Hypothalamus (tissue), 51 donors: Measurements from ENCODE around the gene NTN5.
"Not testable (repeated sequence)": the region's sequence is repeated elsewhere in the genome, so short reads cannot be mapped to it uniquely, and the experiment has no call there.

Source experiments
- DNase-seq, 51 donors: peaks; one replicate each; lab custom pipeline; 2025; lab: John Stamatoyannopoulos, UW

Gene NTN5

GRCh38 chr19:48698046-48698445 is 25.2 kb upstream of the NTN5 start:
- no peak for DNase-seq

- DNase-seq, result no peak
Observed at GRCh38 chr19:48696353-48697010, 23.7 kb upstream of the NTN5 start.

DNA sequence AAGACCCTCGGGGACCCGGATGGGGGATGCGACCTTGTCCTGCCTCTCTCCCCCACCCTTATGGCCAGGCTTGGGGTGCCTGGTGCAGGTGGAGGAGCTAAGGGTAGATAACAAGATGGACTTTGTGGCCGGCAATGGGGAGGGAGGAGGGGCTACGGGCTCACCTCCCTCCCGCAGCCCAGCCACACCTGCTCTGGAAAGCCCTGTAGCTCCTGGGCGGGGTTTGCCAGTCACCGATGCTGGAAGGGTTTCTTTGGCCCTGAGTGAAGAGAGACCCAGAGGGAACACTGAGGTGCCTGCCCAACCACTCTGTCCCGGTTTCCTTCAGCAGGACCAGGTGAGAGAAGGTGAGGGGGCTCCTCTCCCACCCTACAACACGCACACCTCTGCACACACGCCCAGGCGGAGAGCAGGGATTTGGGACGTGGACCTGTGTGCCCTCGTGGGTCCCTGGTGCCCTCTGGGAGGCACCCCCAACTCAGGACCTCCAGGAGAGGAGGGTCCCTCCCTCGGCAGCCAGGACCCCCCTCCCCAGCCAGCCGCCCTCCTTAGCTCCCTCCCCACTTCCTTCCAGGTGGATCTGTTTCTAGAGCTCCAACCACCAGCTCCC is 23.0 kb upstream of the NTN5 start, which contains the start of gene FUT2:
TSS of gene FUT2 (plus strand) at position 229 of the 610 bp plus-strand sequence. CDS start 6,986 bp downstream, outside the sequence.
- DNase-seq, result no peak

DNA sequence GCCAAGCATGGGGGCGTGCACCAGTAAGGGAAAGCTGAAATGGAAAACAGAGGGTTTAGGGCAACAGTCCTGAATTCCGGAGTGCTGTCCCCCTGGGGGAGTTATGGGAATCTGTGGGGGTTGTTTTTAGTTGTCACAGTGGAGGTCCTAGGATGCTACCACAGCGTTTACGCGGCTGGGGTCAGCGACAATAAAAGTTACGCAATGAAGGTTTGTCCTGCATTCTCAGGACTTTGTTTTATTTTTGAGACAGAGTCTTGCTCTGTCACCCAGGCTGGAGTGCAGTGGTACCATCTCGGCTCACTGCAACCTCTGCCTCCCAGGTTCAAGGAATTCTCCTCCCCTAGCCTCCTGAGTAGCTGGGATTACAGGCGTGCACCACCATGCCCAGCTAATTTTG is 20.8 kb upstream of the NTN5 start:
- DNase-seq, result not testable (repeated sequence)

GRCh38 chr19:48689449-48689848 is 16.6 kb upstream of the NTN5 start:
- DNase-seq, result no peak

DNA sequence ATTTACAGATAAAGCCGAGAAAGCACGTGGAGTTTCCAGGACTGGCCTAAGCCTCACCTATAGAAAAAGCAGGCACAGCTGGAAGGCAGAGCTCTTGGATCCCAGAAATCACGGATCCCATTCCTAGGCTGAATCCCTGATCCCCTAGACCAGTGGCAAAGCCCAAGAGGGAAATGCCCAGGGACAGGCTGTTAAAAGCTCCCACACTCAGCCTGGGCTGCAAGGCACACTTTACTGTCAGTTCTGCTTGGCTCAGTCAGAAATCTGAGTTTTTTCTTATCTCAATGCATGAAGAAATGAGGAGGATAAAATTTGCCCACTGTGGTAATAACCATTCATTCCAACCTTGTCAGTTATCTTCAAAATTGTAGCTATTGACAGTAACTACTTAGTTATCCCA is 15.0 kb upstream of the NTN5 start:
- DNase-seq, result no peak

DNA sequence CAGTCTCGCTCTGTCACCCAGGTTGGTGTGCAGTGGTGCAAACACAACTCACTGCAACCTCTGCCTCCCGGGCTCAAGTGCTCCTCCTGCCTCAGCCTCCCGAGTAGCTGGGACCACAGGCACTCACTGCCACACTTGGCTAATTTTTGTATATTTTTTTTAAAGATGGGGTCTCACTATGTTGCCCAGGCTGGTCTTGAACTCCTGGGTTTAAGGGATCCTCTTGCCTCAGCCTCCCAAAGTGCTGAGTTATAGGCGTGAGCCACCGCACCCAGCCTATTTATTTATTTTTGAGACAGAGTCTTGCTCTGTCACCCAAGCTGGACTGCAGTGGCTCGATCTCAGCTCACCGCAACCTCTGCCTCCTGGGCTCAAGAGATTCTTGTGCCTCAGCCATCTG is 13.8 kb upstream of the NTN5 start:
- DNase-seq, result not testable (repeated sequence)

DNA sequence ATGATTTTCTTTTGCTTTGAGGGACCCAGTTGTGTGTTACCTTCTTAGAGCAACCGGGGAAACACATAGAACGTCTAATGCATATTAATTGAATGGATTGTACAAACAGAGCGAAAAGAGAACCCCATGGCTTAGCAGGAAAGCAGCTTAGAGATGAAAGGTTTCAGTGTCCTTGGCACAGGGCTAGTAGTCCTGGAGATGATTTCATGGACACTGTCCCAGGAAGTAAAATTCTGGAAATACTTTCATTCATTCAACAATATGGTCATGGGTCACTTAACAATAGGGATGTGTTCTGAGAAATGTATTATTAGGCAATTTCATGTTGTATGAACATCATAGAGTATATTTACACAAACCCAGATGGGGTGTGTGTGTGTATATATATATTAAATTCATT is 13.3 kb upstream of the NTN5 start:
- peak in 1 of 51 donors; percentile 6 for DNase-seq

- no peak for DNase-seq
Observed at GRCh38 chr19:48685583-48685982, 12.8 kb upstream of the NTN5 start.

- DNase-seq, result peak in 49 of 51 donors; percentile 8 to 85 (median 61)
Observed at GRCh38 chr19:48683349-48683748, 10.5 kb upstream of the NTN5 start.

DNA sequence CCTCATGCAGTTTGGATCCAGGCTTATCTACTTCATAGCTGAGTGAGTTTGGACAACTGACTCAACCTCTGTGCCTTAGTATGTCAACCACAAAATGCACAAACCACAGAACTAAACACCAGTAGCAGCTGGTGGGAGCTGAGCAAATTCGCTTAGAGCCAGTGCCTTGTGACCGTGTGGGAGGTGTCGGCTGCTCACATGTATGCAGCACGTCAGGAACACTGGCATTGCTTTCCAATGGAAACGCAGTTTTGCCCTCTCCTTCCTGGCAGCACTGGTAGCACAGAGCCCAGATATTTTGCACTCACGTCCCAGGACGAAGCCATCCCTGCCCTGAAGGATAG is 8.3 kb upstream of the NTN5 start:
- DNase-seq, result peak in 3 of 51 donors; percentile 9 to 40 (median 33)

GRCh38 chr19:48680436-48681126 is 7.8 kb upstream of the NTN5 start:
- no peak for DNase-seq

DNA sequence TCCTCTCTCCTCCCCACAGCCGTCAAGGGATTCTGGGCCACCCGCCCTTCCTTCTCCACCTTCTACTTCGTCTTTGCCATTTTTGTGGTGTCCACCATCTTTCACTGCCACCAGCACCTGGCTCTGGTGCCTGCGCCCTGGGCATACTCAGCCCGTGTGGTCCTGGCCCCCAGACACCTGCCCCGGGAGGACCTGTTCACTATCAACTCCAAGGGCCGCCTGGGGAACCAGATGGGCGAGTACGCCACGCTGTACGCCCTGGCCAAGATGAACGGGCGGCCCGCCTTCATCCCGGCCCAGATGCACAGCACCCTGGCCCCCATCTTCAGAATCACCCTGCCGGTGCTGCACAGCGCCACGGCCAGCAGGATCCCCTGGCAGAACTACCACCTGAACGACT is 7.2 kb upstream of the NTN5 start:
- DNase-seq, result not testable (repeated sequence)

DNA sequence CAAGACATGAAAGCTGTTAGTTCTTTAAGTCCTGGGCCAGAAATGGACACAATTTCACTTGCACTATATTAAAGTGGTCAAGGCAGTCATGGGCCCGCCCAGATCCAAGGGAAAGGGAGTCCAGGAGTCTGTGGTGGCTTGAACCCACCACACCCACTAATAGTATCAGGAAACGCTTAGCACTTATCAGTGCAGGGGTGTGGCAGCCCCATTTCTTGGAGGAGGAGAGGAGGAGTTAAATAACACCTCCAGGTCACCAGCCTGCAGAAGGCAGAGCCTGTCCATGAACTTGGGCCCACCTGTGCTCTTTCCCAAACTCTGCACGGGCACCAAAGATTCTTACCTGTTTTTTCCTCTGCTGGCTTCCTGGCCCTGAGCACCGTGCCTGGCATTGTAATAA is 5.4 kb upstream of the NTN5 start:
- no peak for DNase-seq

- DNase-seq, result no peak
Observed at GRCh38 chr19:48676887-48677286, 4.1 kb upstream of the NTN5 start.

GRCh38 chr19:48676487-48676886 is 3.7 kb upstream of the NTN5 start:
- no peak for DNase-seq

GRCh38 chr19:48674921-48675824 is 2.4 kb upstream of the NTN5 start:
- peak; percentile 12 to 89 (median 72) for DNase-seq

GRCh38 chr19:48674216-48674809 is 1.5 kb upstream of the NTN5 start:
- no peak for DNase-seq

GRCh38 chr19:48673436-48674100 is 751 bp upstream of the NTN5 start:
- no peak for DNase-seq

- DNase-seq, result no peak
Observed at GRCh38 chr19:48671446-48671995, 1.3 kb downstream of the NTN5 start.
